OCI-LY1 (cell line): ENCODE measurements around the gene PRKCA.

ENCODE experiments used
- CTCF ChIP-seq: fragments of 200-600 bp; sonication (generic), shearing (Covaris generic); IDR thresholded peaks from 2 replicates; pipeline ENCODE4 v1.5.1; 2017; ENCODE audit warnings: mild to moderate bottlenecking, antibody characterized with exemption, low read length, moderate library complexity, mixed read lengths
- EZH2 ChIP-seq: fragments of 200-600 bp; sonication (generic), shearing (Covaris generic); IDR thresholded peaks from 2 replicates; pipeline ENCODE4 v1.8.0; 2017; ENCODE audit warnings: borderline replicate concordance, mixed run types, mild to moderate bottlenecking, antibody characterized with exemption, low read length, moderate library complexity, mixed read lengths

DNA sequence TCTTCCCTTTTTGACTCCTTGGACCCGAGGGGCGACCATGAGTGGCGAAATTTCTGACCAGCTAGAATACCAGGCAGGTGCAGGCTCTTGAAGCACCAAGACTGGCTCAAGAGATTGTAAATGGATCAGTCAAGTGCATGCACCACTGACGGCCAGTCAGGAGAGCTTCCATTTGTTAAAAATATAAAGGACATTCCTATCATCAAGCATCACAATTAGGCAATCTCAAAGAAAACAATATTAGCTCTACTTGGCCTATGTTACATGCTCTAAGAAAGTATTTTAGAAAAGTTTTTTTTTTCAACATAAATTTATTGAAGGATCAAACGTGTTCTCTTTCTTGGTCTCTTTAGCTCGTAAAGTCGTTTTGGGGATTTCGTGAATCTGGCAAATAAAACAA lies 1.5 kb upstream of the PRKCA start:
- TF ChIP-seq EZH2 (no peak), CTCF (no peak)
